Activated naive CD4-positive, alpha-beta T cell treated with anti-CD3 and anti-CD28 coated beads, Interleukin-2, amount 50 U/mL, for 16 hours (primary cell): ENCODE data around the gene COL7A1.
A peak's percentile ranks its signal among the peaks of the same experiment; 100 is the strongest.

ENCODE experiments used
- DNase-seq: peaks from one replicate; pipeline ENCODE4 v3.0.0-alpha.2; 2020

COL7A1 gene

GRCh38 chr3:48595075-48595525 is at the start of gene COL7A1:
Gene COL7A1 (minus strand): TSS chr3:48595329. CDS start chr3:48595159, 170 bp downstream.
- DNase-seq: no peak

GRCh38 chr3:48642605-48643004 is 47.5 kb upstream of the COL7A1 start:
- DNase-seq: no peak

- DNase-seq: no peak
Observed at GRCh38 chr3:48641396-48641795, 46.3 kb upstream of the COL7A1 start.

- DNase-seq: no peak
Observed at GRCh38 chr3:48639944-48640606, 44.9 kb upstream of the COL7A1 start.

GRCh38 chr3:48637305-48637704 is 42.2 kb upstream of the COL7A1 start:
- no peak for DNase-seq

- DNase-seq: no peak
Observed at GRCh38 chr3:48636149-48636655, 41.1 kb upstream of the COL7A1 start.

- DNase-seq: peak; percentile 93
Observed at GRCh38 chr3:48635222-48636021, 40.3 kb upstream of the COL7A1 start, which contains the start of gene SLC26A6. Gene SLC26A6 (minus strand): TSS chr3:48635461. CDS start chr3:48635393, 68 bp downstream.

GRCh38 chr3:48634661-48635221 is 39.6 kb upstream of the COL7A1 start:
- peak; percentile 60 for DNase-seq

- no peak for DNase-seq
Observed at GRCh38 chr3:48633743-48634142, 38.6 kb upstream of the COL7A1 start.

- DNase-seq: no peak
Observed at GRCh38 chr3:48633256-48633655, 38.1 kb upstream of the COL7A1 start.

GRCh38 chr3:48631516-48632448 is 36.7 kb upstream of the COL7A1 start:
- no peak for DNase-seq

- no peak for DNase-seq
Observed at GRCh38 chr3:48630833-48631232, 35.7 kb upstream of the COL7A1 start.

GRCh38 chr3:48630407-48630806 is 35.3 kb upstream of the COL7A1 start:
- DNase-seq: no peak

GRCh38 chr3:48629894-48630293 is 34.8 kb upstream of the COL7A1 start:
- DNase-seq: no peak

- no peak for DNase-seq
Observed at GRCh38 chr3:48628277-48629017, 33.3 kb upstream of the COL7A1 start.

- DNase-seq: no peak
Observed at GRCh38 chr3:48625600-48625999, 30.5 kb upstream of the COL7A1 start.

- DNase-seq: no peak
Observed at GRCh38 chr3:48624767-48625166, 29.6 kb upstream of the COL7A1 start.

- no peak for DNase-seq
Observed at GRCh38 chr3:48623851-48624547, 28.9 kb upstream of the COL7A1 start.

GRCh38 chr3:48621461-48621869 is 26.3 kb upstream of the COL7A1 start, which contains the start of gene TMEM89:
Gene TMEM89 (minus strand): TSS chr3:48621769. CDS start chr3:48621756, 13 bp downstream.
- no peak for DNase-seq

GRCh38 chr3:48619541-48620524 is 24.7 kb upstream of the COL7A1 start:
- DNase-seq: no peak
